HG03558 (cell line): ENCODE measurements around the gene NPC2.
"Not testable (repeated sequence)": the region's sequence is repeated elsewhere in the genome, so short reads cannot be mapped to it uniquely, and the experiment has no call there.

Source experiments
- ATAC-seq: cut with Tn5 transposase; IDR thresholded peaks from one replicate; pipeline ENCODE4 v1.9.1; 2021; ENCODE audit warnings: moderate number of reproducible peaks; ENCODE audit not compliant: unreplicated experiment; ENCODE audit errors: extremely low read depth

NPC2 gene

GRCh38 chr14:74492776-74493342 is at the start of gene NPC2:
TSS of gene NPC2 (minus strand) at chr14:74493305. CDS start at chr14:74493274, 31 bp downstream.
- ATAC-seq = no peak

GRCh38 chr14:74542056-74542685 is 49.1 kb upstream of the NPC2 start:
- ATAC-seq = no peak

DNA sequence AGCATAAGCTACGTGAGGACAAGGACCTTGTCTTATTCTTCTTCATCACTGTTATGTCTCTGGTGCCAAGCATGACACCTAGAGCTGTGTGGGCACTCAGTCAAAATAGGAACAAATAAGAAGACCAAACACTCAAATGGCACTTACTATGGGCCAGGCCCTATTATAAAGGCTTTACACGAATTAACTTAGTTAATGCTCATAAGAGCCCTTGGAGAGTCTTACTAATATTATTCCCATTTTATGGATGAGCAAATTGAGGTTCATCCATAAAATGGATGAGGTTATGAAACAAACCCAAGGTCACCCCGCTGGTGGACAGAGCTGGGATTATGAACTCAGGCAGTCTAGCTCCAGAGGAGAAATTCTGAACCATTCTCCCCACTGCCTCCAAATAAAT is 48.1 kb upstream of the NPC2 start:
- ATAC-seq = no peak

GRCh38 chr14:74539503-74539902 is 46.4 kb upstream of the NPC2 start:
- ATAC-seq = no peak

- no peak for ATAC-seq
These were observed 45.6 kb upstream of the NPC2 start for GRCh38 chr14:74538411-74539391.

DNA sequence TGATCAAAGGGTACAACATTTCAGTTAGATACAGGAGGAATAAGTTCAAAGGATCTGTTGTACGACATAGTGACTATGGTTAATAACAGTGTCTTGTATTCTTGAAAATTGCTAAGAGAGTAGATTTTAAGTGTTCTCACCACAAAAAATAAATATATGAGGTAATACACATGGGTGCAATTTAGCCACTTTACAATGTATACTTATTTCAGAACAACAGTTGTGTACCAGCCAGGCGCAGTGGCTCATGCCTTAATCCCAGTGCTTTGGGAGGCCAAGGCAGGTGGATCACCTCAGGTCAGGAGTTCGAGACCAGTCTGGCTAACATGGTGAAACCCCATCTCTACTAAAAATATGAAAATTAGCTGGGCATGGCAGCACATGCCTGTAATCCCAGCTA is 43.2 kb upstream of the NPC2 start:
- ATAC-seq = not testable (repeated sequence)

DNA sequence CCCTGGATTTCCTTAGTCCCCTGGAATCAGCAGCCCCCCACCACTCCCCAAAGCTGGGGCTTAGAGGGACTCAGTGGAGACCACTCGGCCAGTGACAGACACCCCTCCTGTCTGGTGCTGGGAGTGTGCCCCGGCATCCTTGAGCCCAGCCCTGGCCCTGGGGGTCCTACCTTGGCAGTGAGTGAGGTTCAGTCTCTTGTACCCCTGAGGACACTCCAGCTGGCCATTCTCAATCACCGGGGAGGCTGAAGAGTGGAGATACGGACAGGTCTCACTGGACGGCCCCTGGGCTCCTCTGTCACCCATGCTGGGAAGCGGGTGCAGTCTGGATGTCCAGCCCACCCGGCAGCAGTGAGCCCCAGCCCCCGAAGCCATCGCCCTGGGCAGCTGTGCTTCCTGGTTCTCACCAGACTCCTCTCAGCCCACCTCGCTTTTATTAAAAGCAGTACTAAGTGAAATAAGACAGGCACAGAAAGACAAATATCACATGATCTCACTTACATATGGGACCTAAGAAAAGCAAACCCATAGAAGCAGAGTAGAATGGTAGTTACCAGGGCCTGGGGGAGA is 42.7 kb upstream of the NPC2 start:
- no peak for ATAC-seq

DNA sequence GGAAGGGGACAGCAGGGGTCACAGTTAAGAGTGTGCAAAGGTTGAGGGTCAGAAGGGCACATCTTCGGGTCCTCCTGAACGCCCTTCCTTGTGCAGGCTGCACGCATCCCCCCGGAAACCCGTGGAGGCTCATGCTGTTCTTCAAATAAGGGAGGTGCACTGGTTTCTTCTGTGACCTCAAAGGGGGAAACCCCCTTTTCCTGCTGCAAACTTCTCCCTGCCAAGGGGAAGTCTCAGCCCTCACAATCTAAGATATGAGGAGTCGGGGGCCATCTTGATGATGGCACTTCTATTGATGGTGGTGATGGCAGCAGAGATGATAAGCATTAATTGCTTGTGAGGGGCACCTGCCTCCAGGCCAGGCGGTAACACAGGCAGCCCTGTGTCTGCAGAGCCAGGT is 40.5 kb upstream of the NPC2 start:
- no peak for ATAC-seq

DNA sequence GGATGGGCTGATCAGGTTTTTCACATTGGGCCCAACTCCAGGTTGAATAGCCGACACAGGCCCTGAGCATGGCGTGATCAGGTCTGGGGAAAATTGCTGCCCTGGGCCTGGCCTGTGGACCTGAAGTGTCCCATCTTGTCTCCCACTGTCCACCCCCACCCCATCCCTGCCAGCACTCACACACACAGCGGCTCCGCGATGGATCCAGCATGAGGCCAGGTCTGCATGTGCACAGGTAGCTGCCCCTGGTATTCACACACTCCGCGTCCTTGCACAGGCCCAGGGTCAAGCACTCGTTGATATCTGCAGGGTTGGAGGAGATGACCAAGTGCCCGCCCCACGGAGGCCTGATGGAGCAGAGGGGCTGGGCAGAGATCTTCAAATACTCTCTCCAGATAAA is 39.1 kb upstream of the NPC2 start:
- ATAC-seq = no peak

GRCh38 chr14:74531467-74531866 is 38.4 kb upstream of the NPC2 start:
- ATAC-seq = no peak

DNA sequence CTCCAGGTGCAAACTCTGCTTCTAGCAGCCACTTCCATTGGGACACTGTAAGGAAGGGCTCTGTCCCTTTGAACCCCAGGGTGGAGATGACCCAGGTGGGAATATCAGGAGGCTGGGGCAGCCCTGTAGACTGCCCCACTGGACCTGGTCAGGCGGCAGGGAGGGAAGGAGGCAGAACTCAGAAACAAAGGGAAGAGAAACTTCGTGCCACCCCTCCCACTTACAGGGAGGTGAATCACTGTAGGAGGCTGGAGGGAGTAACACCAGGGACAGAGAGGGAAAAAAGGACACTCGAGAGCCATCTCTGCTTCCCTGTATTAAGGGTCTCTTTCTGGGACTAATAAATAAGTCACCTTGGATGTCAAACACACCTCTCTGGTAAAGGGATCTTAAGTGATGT is 37.9 kb upstream of the NPC2 start:
- ATAC-seq = no peak

DNA sequence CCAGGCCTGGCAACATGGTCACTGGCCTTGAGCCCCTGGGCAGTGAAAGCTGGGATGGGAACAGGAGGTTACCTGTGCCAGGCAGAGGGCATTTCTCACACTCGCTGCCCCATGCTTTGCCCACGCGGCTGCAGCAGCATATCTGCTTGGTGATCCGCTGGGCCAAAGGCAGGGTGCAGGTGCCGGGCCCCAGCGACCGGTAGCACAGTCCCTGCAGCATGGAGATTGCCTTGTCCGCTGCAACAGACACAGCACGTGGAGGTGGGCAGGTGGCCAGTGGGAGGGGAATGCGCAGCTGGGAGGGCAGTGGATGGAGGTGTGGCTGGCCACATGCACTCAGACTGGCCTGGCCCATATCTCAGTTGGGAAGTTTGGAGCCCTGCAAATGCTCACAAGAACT is 35.8 kb upstream of the NPC2 start:
- no peak for ATAC-seq

DNA sequence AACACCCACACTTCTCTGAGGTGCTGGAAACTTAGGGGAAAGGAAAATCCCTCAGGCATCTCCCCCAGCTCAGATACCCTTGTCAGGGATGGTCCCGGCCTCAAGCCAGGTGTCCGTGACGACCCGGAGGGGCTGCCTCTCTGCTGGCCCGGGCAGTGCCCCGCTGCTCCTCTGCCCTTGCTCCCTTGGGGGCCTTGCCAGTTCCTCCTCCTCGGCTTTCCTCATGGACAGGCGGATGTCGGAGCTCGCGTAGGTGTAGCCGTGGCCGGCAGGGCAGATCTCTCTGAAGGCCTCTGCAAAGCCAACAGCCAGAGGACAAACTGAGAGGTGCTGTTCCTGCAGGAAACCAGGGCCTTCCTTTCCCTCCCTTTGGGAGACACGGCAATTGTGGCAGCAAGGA is 35.3 kb upstream of the NPC2 start:
- ATAC-seq = no peak

GRCh38 chr14:74527736-74528280 is 34.7 kb upstream of the NPC2 start:
- ATAC-seq = no peak

- ATAC-seq = no peak
These were observed 33.9 kb upstream of the NPC2 start for GRCh38 chr14:74526854-74527585.

DNA sequence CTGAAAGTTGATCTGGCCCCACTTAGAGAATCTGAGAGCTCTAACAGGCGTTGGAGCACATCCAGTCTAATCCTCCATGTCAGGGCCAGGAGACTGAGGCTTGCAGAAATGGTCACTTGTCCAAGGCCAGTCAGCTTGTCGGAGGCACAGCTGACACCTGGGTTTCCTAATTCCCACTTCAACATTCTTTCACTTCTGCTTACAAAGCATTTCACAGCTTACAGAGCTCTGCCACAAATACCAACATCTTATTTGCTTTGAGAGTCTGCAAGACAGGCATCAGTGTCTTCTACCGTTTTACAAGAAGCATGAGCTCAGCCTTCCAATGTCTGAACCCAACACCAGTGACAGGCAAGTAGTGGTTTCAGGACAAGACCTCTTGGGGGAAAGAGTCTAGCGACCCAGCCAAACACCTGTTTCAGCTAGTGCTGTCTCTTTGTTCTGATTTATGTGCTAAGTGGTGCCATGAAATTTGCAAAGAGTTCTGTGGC is 32.3 kb upstream of the NPC2 start:
- ATAC-seq = no peak

GRCh38 chr14:74524812-74525135 is 31.7 kb upstream of the NPC2 start:
- no peak for ATAC-seq

DNA sequence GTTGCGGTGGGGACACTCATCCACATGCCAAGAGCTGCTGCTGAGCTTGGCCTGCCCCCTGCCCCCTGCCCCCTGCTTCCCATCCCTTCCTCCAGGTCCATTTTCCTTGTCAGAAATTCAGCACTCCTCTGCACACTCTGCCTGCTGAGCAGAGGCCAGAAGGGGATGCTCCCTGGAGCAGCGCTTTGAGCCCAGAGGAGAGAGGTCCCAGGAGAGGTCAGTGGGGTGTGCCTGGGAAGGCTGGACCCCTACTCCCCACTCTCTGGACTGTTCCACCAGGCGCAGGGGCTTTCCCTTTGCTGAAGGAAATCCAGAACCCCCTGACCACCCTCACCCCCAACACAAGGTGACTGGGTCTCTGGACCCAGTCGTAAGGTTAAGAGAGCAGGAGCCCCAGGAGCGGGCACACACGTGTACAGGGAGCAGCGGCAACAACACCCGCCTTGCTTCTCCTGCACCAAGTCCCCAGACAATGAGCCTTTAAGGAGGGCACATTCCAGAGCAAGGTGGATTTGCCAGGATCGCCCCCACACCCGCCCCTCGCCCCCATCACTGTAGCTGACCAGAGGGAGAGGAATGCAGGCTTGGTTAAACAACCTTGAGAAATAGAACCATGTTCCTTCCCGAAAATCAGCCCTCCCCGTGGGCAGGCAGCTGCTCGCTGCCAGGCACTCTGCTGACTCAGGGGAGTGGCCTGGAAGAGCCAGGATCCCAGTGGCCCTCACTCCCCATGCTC is 31.1 kb upstream of the NPC2 start:
- no peak for ATAC-seq

- ATAC-seq = no peak
These were observed 29.6 kb upstream of the NPC2 start for GRCh38 chr14:74522740-74523139.
